ENCODE results near the gene FMNL2.
"Not testable (repeated sequence)": the region's sequence is repeated elsewhere in the genome, so short reads cannot be mapped to it uniquely, and the experiment has no call there.

FMNL2 gene

GRCh38 chr2:152335016-152335725 lies at the start of gene FMNL2:
Gene FMNL2, plus strand, starts transcription at chr2:152335174.
- peak; percentile 32 to 41 for DNase-seq (ENCODE audit: low read depth in 2 of 2)

- DNase-seq (ENCODE audit: low read depth in 2 of 2), result no peak
These were observed 42.0 kb upstream of the FMNL2 start for GRCh38 chr2:152292991-152293390.

- DNase-seq (ENCODE audit: low read depth in 2 of 2), result no peak
These were observed 37.3 kb upstream of the FMNL2 start for GRCh38 chr2:152297715-152298114.

GRCh38 chr2:152298754-152299153 lies 36.2 kb upstream of the FMNL2 start:
- no peak for DNase-seq (ENCODE audit: low read depth in 2 of 2)

- DNase-seq (ENCODE audit: low read depth in 2 of 2), result no peak
These were observed 33.8 kb upstream of the FMNL2 start for GRCh38 chr2:152301131-152301530.

GRCh38 chr2:152303951-152304350 lies 31.0 kb upstream of the FMNL2 start:
- no peak for DNase-seq (ENCODE audit: low read depth in 2 of 2)

GRCh38 chr2:152304836-152305235 lies 30.1 kb upstream of the FMNL2 start:
- DNase-seq (ENCODE audit: low read depth in 2 of 2), result no peak

GRCh38 chr2:152307863-152308262 lies 27.1 kb upstream of the FMNL2 start:
- no peak for DNase-seq (ENCODE audit: low read depth in 2 of 2)

GRCh38 chr2:152309352-152310214 lies 25.4 kb upstream of the FMNL2 start:
- DNase-seq (ENCODE audit: low read depth in 2 of 2), result no peak

GRCh38 chr2:152319822-152320570 lies 15.0 kb upstream of the FMNL2 start:
- no peak for DNase-seq (ENCODE audit: low read depth in 2 of 2)

GRCh38 chr2:152320814-152321213 lies 14.2 kb upstream of the FMNL2 start:
- no peak for DNase-seq (ENCODE audit: low read depth in 2 of 2)

GRCh38 chr2:152322222-152322621 lies 12.8 kb upstream of the FMNL2 start:
- DNase-seq (ENCODE audit: low read depth in 2 of 2), result no peak

- not testable (repeated sequence) for DNase-seq (ENCODE audit: low read depth in 2 of 2)
These were observed 9.8 kb upstream of the FMNL2 start for GRCh38 chr2:152325126-152325525.

GRCh38 chr2:152326710-152327109 lies 8.3 kb upstream of the FMNL2 start:
- DNase-seq (ENCODE audit: low read depth in 2 of 2), result no peak

- DNase-seq (ENCODE audit: low read depth in 2 of 2), result no peak
These were observed 7.0 kb upstream of the FMNL2 start for GRCh38 chr2:152328013-152328412.

GRCh38 chr2:152330235-152330866 lies 4.6 kb upstream of the FMNL2 start:
- DNase-seq (ENCODE audit: low read depth in 2 of 2), result no peak

- no peak for DNase-seq (ENCODE audit: low read depth in 2 of 2)
These were observed 316 bp upstream of the FMNL2 start for GRCh38 chr2:152334701-152335015.

- DNase-seq (ENCODE audit: low read depth in 2 of 2), result no peak
These were observed 748 bp downstream of the FMNL2 start for GRCh38 chr2:152335726-152336118.

GRCh38 chr2:152336119-152336853 lies 1.3 kb downstream of the FMNL2 start:
- DNase-seq (ENCODE audit: low read depth in 2 of 2), result no peak

GRCh38 chr2:152336854-152337510 lies 2.0 kb downstream of the FMNL2 start:
- no peak for DNase-seq (ENCODE audit: low read depth in 2 of 2)

- no peak for DNase-seq (ENCODE audit: low read depth in 2 of 2)
These were observed 2.5 kb downstream of the FMNL2 start for GRCh38 chr2:152337511-152337903.
